SU-DHL-6 (cell line): ENCODE results near the gene EGFL7.
A peak's percentile ranks its signal among the peaks of the same experiment; 100 is the strongest.

Experiments used
- H2AFZ ChIP-seq: fragments of 200-600 bp; sonication (generic); 2 replicates; pipeline ENCODE4 v1.6.1; 2014; ENCODE audit warnings: low read depth, mild to moderate bottlenecking, moderate library complexity, mixed read lengths, antibody characterized with exemption, low read length; ENCODE audit not compliant: severe bottlenecking
- H3F3A ChIP-seq: fragments of 200-600 bp; shearing (Covaris generic); 2 replicates; pipeline ENCODE4 v1.6.0; 2016; ENCODE audit warnings: antibody characterized with exemption, mild to moderate bottlenecking; ENCODE audit not compliant: insufficient read depth
- H3K27ac ChIP-seq: fragments of 200-600 bp; sonication (generic); 2 replicates; pipeline ENCODE4 v1.5.1; 2016; ENCODE audit warnings: low read depth, mild to moderate bottlenecking, low read length, moderate library complexity, mixed read lengths
- H3K27me3 ChIP-seq: fragments of 200-600 bp; sonication (generic), shearing (Covaris generic); 2 replicates; pipeline ENCODE4 v1.6.0; 2014; ENCODE audit warnings: mild to moderate bottlenecking, low read length
- H3K36me3 ChIP-seq: fragments of 200-600 bp; sonication (generic); 2 replicates; pipeline ENCODE4 v1.6.1; 2014; ENCODE audit warnings: mild to moderate bottlenecking, low read length, mixed read lengths
- H3K4me2 ChIP-seq: fragments of 300-600, 200-600 bp; shearing (Covaris generic), sonication (generic); 2 replicates; pipeline ENCODE4 v1.6.0; 2014; ENCODE audit warnings: low read length, low read depth, mild to moderate bottlenecking; ENCODE audit not compliant: poor library complexity, severe bottlenecking
- H3K4me3 ChIP-seq: fragments of 200-600 bp; sonication (generic); 2 replicates; pipeline ENCODE4 v1.5.1; 2014; ENCODE audit warnings: antibody characterized with exemption, low read length, mild to moderate bottlenecking, mixed read lengths; ENCODE audit not compliant: insufficient read depth, poor library complexity, severe bottlenecking
- H3K79me2 ChIP-seq: fragments of 200-600 bp; sonication (generic); 2 replicates; pipeline ENCODE4 v1.6.1; 2014; ENCODE audit warnings: mild to moderate bottlenecking, low read length, moderate library complexity; ENCODE audit not compliant: insufficient read depth
- H3K9ac ChIP-seq: fragments of 200-600 bp; sonication (generic); 2 replicates; pipeline ENCODE4 v1.7.0; 2014; ENCODE audit warnings: mild to moderate bottlenecking, low read length
- H3K9me2 ChIP-seq: fragments of 200-600 bp; sonication (generic); replicated peaks from 2 replicates; pipeline ENCODE4 v1.6.1; 2014; ENCODE audit warnings: low read length; ENCODE audit not compliant: insufficient read depth
- H3K9me3 ChIP-seq: fragments of 200-600 bp; sonication (generic); 2 replicates; pipeline ENCODE4 v1.6.1; 2014; ENCODE audit warnings: low read length, mixed read lengths; ENCODE audit not compliant: insufficient read depth
- H4K20me1 ChIP-seq: fragments of 200-600 bp; sonication (generic); 2 replicates; pipeline ENCODE4 v1.6.1; 2014; ENCODE audit warnings: low read depth, mild to moderate bottlenecking, antibody characterized with exemption, low read length, moderate library complexity, mixed read lengths
- CTCF ChIP-seq: fragments of 200-600 bp; sonication (generic); IDR thresholded peaks from one replicate; pipeline ENCODE4 v1.5.1; 2017; ENCODE audit warnings: antibody characterized with exemption, mild to moderate bottlenecking, low read length, moderate library complexity; ENCODE audit not compliant: insufficient read depth, poor library complexity, severe bottlenecking
- EZH2phosphoT487 ChIP-seq: fragments of 200-600 bp; sonication (generic), shearing (Covaris generic); conservative IDR thresholded peaks from 2 replicates; pipeline ENCODE4 v1.6.1; 2018; ENCODE audit warnings: mild to moderate bottlenecking, antibody characterized with exemption, low read length, moderate library complexity, mixed read lengths

Gene EGFL7

GRCh38 chr9:136671646-136672430 is 9.1 kb downstream of the EGFL7 start:
- Histone ChIP-seq H3F3A (no peaks in the 10 kb centered on the region), H3K79me2 (no peaks in the 10 kb centered on the region), H3K4me3 (no peak overlapping the region), H3K36me3 (no peaks in the 10 kb centered on the region), H3K9me2 (no peaks in the 10 kb centered on the region), H3K9ac (no peak overlapping the region), H3K4me2 (no peak overlapping the region), H2AFZ (no peak overlapping the region), H3K27me3 (no peaks in the 10 kb centered on the region), H4K20me1 (no peaks in the 10 kb centered on the region), H3K9me3 (no peaks in the 10 kb centered on the region), H3K27ac (no peak overlapping the region)
- TF ChIP-seq CTCF (peak; percentile 93), EZH2phosphoT487 (no peak)

DNA sequence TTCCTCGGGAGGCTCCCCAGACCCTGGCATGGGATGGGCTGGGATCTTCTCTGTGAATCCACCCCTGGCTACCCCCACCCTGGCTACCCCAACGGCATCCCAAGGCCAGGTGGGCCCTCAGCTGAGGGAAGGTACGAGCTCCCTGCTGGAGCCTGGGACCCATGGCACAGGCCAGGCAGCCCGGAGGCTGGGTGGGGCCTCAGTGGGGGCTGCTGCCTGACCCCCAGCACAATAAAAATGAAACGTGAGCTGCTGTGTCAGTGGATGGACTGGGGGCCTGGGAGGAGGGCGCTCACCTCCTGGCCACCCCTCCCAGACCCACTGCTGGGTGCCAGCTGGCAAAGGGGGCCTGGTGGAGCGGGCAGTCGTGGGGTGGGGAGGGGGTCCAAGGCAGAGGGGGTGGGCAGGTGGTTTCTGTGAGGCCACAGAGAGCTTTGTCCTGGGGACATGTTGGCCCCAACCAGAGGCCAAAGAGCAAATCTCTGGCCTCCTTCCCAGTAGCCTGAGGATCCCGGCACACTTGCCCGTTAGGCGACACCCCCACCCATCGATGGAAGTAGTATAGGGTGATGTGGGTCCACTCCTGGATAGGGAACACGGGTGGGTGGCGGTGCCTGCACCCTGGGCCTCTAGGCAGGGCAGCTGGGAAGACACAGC is 9.8 kb downstream of the EGFL7 start:
- Histone ChIP-seq H3K79me2 (no peaks in the 10 kb centered on the region), H2AFZ (no peak overlapping the region), H3K27me3 (no peaks in the 10 kb centered on the region), H3K27ac (no peak overlapping the region), H3K36me3 (no peaks in the 10 kb centered on the region), H3F3A (no peaks in the 10 kb centered on the region), H3K4me2 (no peak overlapping the region), H3K4me3 (no peak overlapping the region), H3K9ac (no peak overlapping the region), H4K20me1 (no peaks in the 10 kb centered on the region), H3K9me3 (no peaks in the 10 kb centered on the region), H3K9me2 (no peaks in the 10 kb centered on the region)
- TF ChIP-seq EZH2phosphoT487 (no peak), CTCF (no peak)

- Histone ChIP-seq H3K9me3 (no peaks in the 10 kb centered on the region), H3K36me3 (no peaks in the 10 kb centered on the region), H3K79me2 (no peaks in the 10 kb centered on the region), H3K27me3 (no peaks in the 10 kb centered on the region), H3K27ac (no peak overlapping the region), H3K4me2 (no peak overlapping the region), H3K9ac (no peak overlapping the region), H2AFZ (no peak overlapping the region), H3K4me3 (no peak overlapping the region), H4K20me1 (no peaks in the 10 kb centered on the region), H3K9me2 (no peaks in the 10 kb centered on the region), H3F3A (no peaks in the 10 kb centered on the region)
- TF ChIP-seq EZH2phosphoT487: no peak
- TF ChIP-seq CTCF: no peak
These were observed 10.6 kb downstream of the EGFL7 start for GRCh38 chr9:136673088-136673974.
